NCI-H2171 treated with DMSO at 0.1 percent for 48 hours (cell line): Measurements from ENCODE around the gene PRKAG3.

Experiments used
- DNase-seq: peaks from one replicate; lab custom pipeline; 2025; lab: John Stamatoyannopoulos, UW

PRKAG3 gene

DNA sequence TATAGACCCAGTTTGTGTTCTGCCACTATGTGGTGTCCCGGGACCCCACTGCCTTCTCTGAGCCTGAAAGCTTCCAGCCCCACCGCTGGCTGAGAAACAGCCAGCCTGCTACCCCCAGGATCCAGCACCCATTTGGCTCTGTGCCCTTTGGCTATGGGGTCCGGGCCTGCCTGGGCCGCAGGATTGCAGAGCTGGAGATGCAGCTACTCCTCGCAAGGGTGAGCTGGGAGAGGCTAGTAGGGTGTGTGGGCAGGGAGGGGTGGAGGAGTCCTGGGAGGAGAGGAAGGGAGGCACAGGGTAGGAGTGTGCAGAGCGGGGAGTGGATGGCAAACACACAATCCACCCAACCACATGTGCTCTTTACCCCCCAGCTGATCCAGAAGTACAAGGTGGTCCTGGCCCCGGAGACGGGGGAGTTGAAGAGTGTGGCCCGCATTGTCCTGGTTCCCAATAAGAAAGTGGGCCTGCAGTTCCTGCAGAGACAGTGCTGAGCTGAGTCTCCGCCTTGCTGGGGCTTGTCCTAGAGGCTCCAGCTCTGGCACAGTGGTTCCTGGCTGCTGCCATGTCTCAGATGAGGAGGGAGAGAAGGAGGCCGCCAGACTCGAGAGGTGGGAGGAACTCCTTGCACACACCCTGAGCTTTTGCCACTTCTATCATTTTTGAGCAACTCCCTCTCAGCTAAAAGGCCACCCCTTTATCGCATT is 16.9 kb downstream of the PRKAG3 start:
- no peak for DNase-seq

DNA sequence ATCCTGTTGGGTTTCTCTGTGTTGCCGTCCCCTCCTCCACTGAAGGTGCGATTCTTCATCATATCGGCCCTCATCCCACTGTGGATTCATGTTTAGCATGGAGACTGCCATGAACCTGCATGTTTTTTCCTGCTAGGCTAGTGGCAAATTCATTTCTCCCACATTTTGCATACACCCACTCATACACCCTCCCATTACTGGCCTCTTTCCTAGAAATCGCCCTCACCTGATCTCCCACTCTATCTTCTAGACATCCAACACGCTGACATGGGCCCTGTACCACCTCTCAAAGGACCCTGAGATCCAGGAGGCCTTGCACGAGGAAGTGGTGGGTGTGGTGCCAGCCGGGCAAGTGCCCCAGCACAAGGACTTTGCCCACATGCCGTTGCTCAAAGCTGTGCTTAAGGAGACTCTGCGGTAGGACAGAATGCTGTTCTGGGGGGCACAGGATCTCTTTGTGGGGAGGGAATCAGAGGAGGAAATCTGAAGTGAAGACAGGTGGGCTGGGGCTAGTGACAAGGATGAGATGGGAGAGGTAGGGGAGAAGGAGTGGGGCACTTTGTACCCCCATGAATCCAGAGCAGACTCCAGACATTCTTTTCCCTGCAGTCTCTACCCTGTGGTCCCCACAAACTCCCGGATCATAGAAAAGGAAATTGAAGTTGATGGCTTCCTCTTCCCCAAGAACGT is 17.7 kb downstream of the PRKAG3 start:
- DNase-seq, result no peak

DNA sequence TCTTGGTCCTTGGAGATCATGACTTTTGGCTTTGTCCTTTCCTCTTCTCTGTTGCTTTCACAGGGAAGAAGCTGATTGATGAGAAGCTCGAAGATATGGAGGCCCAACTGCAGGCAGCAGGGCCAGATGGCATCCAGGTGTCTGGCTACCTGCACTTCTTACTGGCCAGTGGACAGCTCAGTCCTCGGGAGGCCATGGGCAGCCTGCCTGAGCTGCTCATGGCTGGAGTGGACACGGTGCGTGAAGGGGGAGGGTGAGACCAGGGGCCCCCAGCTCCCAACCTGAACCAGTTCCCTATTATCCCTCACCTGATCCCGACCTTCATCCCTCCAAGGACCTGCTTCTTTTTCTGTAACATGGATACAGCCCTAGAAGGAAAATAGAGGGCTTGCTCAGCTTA is 18.7 kb downstream of the PRKAG3 start:
- DNase-seq, result no peak

DNA sequence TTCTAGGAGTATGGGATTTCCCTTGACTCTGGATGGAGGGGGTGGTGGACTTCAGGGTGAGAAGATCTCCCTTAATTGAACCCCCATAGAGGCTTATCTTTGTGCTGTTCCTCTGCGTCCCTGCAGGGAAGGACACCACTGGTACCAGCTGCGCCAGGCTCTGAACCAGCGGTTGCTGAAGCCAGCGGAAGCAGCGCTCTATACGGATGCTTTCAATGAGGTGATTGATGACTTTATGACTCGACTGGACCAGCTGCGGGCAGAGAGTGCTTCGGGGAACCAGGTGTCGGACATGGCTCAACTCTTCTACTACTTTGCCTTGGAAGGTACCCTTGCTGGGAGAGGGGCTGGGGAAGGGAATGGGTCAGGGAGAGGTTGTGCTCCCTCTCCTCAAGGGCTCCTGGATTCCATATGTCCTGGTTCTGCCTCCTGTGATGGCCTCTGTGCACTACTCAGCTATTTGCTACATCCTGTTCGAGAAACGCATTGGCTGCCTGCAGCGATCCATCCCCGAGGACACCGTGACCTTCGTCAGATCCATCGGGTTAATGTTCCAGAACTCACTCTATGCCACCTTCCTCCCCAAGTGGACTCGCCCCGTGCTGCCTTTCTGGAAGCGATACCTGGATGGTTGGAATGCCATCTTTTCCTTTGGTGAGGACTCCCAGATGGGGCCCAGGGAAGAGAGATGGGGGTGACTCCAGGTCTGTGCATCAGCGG is 19.3 kb downstream of the PRKAG3 start:
- DNase-seq, result no peak

DNA sequence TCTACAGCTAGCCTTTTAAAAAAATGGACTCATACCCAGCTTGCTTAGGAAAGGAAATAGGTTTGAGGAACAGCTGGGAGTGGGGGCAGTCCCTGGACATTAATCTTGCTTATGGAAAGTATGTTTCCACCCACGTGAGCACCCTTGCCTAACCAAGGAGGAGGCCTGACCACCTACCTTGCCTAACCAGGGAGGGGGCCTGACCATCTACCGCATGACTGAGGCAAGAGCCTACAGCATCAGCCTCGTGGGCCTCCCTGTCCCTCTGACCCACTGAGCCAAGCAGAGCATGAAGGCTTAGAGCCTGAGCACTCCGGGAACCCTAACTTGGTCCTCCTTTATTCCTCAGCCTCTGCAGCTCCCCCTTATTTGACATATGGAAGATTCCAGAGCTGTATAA is 20.2 kb downstream of the PRKAG3 start:
- DNase-seq, result no peak

DNA sequence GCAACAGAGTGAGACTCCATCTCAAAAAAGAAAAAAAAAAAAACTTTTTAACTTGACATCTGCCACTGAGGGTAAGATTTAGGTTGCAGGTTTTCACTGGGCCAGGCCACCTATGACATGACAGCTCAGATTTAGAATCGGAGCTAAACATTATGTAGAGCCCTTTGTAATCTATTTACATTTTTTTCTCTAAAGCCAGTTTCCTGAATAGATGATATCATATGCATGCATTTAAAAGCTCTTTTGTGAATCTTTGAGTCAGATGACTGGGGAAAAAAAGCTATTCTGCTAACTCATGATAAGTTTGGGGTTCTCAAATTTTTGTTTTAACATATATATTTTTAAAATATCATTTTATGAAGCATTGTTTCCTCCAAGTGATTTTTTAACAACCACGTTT is 21.3 kb downstream of the PRKAG3 start:
- DNase-seq, result no peak

DNA sequence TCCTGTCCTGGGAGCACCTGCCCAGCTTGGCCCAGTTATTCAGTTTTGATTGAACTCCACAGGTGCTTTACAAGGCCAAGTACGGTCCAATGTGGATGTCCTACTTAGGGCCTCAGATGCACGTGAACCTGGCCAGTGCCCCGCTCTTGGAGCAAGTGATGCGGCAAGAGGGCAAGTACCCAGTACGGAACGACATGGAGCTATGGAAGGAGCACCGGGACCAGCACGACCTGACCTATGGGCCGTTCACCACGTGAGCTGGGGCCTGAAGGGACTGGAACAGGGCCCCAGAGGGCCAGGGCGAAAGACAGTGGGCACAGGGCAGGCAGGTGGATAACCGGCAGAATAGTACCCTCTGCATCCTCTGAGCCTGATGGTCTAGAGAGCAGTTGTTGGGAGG is 22.1 kb downstream of the PRKAG3 start:
- DNase-seq, result no peak

DNA sequence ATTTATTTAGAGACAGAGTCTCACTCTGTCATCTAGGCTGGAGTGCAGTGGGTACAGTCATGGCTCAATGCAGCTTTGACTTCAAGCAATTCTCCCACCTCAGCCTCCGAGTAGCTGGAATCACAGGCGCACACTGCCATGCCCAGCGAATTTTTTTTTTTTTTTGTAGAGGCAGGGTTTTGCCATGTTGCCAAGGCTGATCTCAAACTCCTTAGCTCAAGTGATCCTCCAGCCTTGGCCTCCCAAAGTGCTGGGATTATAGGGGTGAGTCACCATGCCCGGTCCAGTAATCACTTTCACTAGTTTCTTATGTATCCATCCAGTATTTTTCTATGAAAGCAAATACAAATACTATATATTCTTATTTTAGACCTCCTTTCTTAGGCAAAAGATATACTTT is 24.0 kb downstream of the PRKAG3 start:
- no peak for DNase-seq

DNA sequence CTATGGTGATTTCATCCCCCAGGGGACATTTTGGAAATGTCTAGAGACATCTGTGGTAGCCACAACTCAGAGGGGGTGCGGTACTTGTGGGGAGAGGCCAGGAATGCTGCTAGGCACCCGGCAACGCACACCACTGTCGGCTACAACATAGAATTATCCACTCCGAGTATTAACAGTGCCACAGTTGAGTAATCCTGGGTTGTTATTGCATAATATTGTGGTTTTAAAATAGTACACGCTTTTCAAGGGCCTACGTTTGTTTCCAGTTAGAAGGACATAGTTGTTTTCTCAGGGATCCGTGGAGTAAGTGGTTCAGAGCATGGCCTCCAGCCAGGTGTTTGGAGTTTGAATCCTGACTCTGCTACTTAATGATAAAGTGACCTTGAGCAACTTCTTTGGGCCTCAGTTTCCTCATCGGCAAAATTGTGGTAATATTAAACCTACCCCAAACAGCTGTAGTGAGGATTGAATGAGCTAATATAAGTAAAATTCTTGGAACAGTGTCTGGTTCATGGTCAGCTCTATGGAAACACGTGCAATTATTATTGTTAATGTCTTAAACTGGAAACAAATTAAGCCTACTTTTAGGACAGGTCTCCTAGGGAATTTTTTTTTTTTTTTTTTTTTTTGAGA is 25.1 kb downstream of the PRKAG3 start:
- peak; percentile 47 for DNase-seq

DNA sequence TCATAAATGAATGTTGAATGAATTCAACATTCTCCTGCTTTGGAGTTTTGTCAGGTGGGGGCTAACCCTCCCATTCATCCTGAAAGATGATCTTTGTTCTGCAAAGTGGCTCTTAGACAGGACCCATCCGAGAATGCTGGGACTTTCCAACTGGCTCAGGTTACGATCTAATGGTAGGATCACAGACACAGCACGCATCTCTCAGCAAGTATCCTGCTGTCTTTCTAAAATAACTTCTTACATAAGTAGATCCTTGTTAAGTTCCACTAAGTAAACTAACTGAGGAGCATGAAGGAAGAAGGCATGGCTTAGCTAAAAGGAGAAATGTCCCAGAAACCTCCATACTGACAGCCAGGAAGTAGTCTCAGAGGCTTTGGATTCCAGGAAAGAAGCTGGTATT is 26.0 kb downstream of the PRKAG3 start:
- peak; percentile 64 for DNase-seq

DNA sequence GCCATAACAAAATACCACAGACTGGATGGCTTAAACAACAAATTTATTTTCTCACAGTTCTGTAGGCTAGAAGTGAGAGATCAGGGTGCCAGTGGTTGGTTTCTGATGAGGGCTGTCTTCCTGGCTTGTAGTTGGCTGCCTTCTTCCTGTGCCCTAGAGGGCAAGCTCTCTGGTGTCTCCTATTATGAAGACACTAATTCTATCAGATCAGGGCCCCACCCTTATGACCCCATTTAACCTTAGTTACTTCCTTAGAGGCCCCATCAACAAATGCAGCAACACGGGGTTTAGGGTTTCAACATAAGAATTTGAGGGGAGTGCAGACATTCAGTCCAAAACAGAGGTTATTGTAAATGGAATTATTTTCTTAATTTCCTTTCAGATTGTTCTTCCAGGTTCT is 26.8 kb downstream of the PRKAG3 start:
- no peak for DNase-seq

DNA sequence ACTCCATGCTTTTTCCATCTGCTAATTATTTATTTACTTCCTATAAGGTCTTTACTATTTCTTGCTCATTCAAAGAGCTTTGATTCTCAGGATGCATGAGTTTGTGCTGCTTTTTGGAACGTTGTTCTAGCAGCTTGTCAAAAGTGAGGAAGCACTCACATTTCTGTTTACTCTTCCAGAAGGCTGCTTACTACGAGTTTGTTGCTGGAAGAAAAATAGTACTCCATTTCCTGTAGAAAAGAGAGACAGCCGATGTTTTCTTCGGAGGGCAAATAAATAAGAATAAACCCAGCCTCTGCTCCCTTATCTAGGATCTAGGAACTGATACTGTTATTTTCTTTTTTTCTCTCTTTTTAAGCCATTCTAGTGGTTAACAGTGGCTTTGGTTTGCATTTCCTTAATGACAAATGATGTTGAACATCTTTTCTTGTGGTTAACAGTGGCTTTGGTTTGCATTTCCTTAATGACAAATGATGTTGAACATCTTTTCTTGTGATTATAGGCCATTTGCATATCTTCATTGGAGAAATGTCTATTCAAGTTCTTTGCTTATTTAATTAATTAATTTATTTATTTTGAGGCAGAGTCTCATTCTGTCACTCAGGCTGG is 29.1 kb downstream of the PRKAG3 start:
- no peak for DNase-seq

DNA sequence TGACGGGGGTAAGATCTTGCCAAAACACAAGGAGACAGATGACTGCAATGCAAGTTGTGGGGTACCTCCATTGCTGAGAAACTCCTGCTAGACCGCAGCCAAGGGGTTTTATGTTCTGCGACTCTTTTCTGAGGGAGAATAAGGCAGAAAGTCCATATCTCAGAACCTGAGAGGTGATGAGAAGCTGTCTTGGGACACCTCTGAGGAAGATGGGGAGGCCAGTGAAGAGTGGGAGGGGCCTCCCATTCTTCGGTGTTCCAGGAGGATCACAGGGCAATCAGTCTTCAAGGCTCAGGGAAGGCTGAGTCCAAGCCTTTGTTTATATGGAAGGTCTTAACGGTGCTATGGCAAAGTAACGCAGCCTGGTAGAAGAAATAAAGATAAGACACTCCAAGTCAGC is 31.6 kb downstream of the PRKAG3 start:
- DNase-seq, result no peak

DNA sequence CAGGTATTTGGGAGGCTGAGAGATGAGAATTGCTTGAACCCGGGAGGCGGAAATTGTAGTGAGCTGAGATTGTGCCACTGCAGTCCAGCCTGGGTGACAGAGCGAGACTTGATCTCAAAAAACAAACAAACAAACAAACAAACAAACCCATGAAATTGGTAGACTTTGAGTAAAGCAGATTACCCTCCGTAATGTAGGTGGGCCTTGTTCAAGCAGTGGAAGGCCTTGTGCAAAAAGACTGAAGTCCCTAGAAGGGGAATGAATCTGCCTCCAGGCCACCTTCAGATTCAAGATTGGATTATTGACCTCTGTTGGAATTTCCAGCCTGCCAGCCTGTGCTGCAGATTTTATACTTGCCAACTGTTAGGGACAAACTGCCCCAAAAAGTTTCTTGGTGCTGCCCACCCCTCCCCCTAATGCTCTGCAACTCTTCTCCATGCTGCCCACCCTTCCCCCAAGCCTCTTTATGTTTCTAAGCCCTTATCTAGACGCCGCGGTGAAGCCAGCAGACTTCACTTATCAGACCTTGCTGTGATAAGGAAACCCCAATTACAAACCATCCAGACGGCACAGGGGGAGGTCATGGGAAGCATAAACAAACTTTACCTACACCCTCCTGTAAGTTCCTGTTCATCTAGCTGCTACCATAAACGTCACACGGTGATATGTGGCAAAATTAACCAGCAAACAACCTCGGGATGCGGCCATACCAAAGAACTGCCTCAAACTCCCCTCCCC is 32.7 kb downstream of the PRKAG3 start:
- DNase-seq, result no peak

DNA sequence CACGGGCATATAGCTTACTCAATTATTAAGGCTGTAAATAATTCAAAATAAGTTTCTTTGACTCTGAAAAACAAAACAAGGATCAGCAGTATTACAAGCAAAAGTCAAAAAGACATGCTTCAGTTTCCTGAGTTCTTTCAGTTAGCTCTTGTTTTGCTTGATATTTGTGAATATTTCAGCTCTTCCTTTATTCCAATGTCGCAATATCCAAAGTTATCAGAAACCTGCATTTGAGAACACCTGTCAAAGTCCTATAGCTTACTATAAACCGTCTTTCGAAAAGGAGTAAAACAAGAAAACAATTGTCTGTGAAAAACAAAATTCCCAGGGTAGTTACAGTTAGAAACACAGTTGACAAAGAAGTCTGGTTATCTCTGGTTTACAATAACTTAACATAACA is 34.9 kb downstream of the PRKAG3 start:
- DNase-seq, result no peak

DNA sequence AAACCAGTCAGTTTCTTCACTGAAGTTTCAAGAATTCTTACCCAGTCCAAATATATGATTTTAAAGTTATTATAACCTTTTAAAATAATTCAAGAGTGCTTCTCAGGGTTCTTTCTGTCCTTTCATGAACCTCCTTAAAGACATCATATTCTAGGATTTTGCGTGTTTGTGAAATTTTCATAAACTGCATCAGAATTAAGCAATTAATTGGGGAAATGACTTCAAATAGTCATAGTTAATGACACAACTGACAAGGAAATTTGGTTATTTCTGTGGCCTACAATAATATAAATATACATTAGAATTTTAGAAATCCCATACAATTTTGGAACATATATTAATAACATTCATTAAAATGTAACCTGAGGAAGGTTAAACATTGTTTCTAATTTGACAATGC is 39.2 kb downstream of the PRKAG3 start:
- no peak for DNase-seq

DNA sequence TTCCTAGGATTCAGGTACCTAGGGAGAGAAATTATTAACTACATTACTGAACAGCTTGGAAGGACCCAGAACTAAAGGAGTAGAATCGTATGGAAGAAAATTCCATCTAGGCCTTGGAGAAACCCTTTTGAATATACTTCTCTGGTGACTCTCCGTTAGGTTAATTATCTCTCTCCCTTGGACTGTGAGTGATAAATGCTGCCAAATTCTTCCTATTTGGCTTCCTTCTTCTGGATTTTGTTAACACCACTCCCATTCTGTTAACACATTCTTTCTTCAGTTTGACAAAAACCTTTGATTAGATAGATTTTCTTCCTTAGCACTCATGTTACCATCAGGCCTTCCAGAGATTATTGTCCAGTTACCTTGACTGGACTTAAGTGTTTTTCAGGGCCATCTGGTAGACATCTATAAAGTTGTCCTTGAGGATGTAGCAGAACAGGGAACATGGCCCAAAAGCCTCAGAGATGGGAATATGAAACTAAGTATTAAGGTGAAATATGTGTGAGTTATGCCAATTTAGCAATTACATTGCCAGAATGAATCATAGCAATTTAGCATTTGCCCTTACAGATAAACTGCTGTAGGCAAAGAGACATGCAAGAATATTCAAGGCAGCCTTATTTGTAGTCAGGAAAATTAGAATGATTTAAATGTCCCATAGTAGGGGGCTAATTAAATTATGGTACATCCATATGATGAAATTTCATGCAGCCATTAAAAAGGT is 42.9 kb downstream of the PRKAG3 start:
- DNase-seq, result no peak

DNA sequence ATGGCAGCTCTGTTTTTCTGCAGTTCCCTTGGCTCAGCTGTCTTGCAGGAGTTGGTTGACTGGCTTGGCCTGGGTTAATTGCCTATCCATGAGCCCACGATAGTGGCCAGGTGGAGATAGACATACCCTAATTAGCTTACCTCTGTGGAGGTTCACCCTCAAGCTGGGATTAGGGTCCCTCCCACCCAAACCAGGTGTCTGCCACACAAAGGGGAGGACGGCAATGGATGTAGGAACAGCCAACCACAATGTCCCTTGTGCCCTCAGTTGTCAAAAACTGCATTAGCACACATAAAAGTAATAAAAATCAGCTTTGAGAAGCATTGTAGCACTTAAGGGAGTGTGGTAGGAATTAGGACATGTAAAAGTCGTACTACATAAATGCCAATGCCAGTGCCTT is 45.5 kb downstream of the PRKAG3 start:
- no peak for DNase-seq

DNA sequence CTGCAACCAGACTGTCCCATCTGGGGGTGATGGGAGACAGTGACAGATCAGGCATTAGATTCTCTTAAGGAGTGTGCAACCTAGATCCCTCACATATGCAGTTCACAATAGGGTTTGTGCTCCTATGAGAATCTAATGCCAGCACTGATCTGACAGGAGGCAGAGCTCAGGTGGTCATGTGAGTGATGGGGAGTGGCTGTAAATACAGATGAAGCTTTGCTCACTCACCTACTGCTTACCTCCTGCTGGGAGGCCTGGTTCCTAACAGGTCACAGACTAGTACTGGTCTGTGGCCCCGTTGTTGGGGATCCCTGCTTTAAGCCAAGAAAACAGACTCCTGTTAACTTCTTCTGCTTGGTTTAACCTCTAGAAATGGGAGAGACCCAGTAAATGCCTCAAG is 46.5 kb downstream of the PRKAG3 start:
- no peak for DNase-seq

DNA sequence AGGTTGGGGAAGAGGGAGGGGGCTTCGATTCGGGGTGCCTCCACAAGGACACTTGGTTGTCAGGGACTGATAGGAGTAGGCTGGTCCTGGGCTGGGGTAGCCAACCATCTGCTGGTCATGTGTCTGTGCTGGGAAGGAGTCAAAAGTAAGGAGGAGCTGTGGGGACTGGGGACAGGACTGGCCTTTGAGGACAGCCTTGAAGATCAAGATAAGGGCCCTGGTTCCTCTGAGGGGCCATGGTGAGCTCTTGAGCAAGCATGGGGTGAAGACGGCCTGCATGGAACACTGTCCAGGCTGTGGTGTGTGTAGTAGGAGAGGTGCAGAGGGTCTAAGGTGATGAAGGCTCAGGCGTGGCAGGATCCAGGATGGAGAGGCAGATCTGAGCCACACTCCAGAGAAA is 47.9 kb downstream of the PRKAG3 start:
- DNase-seq, result no peak

DNA sequence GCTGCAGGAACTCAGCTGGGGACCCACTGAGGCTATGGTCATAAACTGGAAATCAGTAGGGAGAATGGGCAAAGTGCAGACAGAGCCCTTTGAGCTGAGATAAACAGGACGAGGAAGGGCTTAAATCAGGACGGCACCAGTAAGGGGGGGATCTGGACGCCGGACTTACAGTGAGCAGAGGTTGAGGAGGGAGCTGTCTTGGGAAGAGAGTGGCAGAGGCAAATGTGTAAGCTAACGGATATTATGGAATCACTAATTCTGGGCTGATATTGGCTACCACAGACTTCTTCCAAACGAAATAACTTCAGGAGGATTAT is 49.1 kb downstream of the PRKAG3 start:
- no peak for DNase-seq
